KOPT-K1 (cell line): ENCODE data around the gene PMEPA1.

Experiments
- H3K27ac ChIP-seq: fragments of 200-600 bp; sonication (generic); 2 replicates; pipeline ENCODE4 v1.5.1; 2016; ENCODE audit warnings: antibody characterized with exemption, mild to moderate bottlenecking, low read depth, low read length; ENCODE audit not compliant: poor library complexity, severe bottlenecking
- H3K36me3 ChIP-seq: fragments of 200-600 bp; sonication (generic); 2 replicates; pipeline ENCODE4 v1.5.1; 2017; ENCODE audit warnings: antibody characterized with exemption, mild to moderate bottlenecking, low read length, moderate library complexity; ENCODE audit not compliant: insufficient read depth
- H3K9me3 ChIP-seq: fragments of 200-600 bp; sonication (generic); 2 replicates; pipeline ENCODE4 v1.5.1; 2017; ENCODE audit warnings: antibody characterized with exemption, low read length, mild to moderate bottlenecking; ENCODE audit not compliant: insufficient read depth, poor library complexity, severe bottlenecking

The PMEPA1 gene

GRCh38 chr20:57696401-57696961, 13.3 kb downstream of the PMEPA1 start:
- Histone ChIP-seq H3K36me3 (peaks cover 12% of the 10 kb centered on the region), H3K9me3 (no peaks in the 10 kb centered on the region), H3K27ac (no peak overlapping the region)

- H3K27ac ChIP-seq: no peak overlapping the region
- H3K36me3 ChIP-seq: peaks cover 14% of the 10 kb centered on the region
- no peaks in the 10 kb centered on the region for H3K9me3 ChIP-seq
Measured at GRCh38 chr20:57695940-57696339, 13.9 kb downstream of the PMEPA1 start.

GRCh38 chr20:57695012-57695411, 14.8 kb downstream of the PMEPA1 start:
- no peak overlapping the region for H3K27ac ChIP-seq
- no peaks in the 10 kb centered on the region for H3K9me3 ChIP-seq
- peaks cover 18% of the 10 kb centered on the region for H3K36me3 ChIP-seq

- Histone ChIP-seq H3K27ac (no peak overlapping the region), H3K9me3 (no peaks in the 10 kb centered on the region), H3K36me3 (peaks cover 19% of the 10 kb centered on the region)
Measured at GRCh38 chr20:57694481-57694880, 15.3 kb downstream of the PMEPA1 start.

GRCh38 chr20:57693670-57694329, 16.0 kb downstream of the PMEPA1 start:
- no peaks in the 10 kb centered on the region for H3K9me3 ChIP-seq
- peaks cover 18% of the 10 kb centered on the region for H3K36me3 ChIP-seq
- no peak overlapping the region for H3K27ac ChIP-seq

GRCh38 chr20:57693002-57693582, 16.7 kb downstream of the PMEPA1 start:
- H3K27ac ChIP-seq: no peak overlapping the region

GRCh38 chr20:57692393-57692792, 17.4 kb downstream of the PMEPA1 start:
- Histone ChIP-seq H3K27ac (no peak overlapping the region), H3K36me3 (peaks cover 18% of the 10 kb centered on the region), H3K9me3 (no peaks in the 10 kb centered on the region)

More at GRCh38 chr20:57693002-57693582, 16.7 kb downstream of the PMEPA1 start:
- Histone ChIP-seq H3K9me3 (no peaks in the 10 kb centered on the region), H3K36me3 (peaks cover 18% of the 10 kb centered on the region)

- no peaks in the 10 kb centered on the region for H3K9me3 ChIP-seq
- H3K36me3 ChIP-seq: peaks cover 18% of the 10 kb centered on the region
- no peak overlapping the region for H3K27ac ChIP-seq
Measured at GRCh38 chr20:57691699-57692098, 18.1 kb downstream of the PMEPA1 start.

- H3K9me3 ChIP-seq: no peaks in the 10 kb centered on the region
- peaks cover 18% of the 10 kb centered on the region for H3K36me3 ChIP-seq
- no peak overlapping the region for H3K27ac ChIP-seq
Measured at GRCh38 chr20:57690525-57690924, 19.3 kb downstream of the PMEPA1 start.

GRCh38 chr20:57689745-57690481, 19.9 kb downstream of the PMEPA1 start:
- no peaks in the 10 kb centered on the region for H3K9me3 ChIP-seq
- H3K27ac ChIP-seq: no peak overlapping the region
- H3K36me3 ChIP-seq: peaks cover 18% of the 10 kb centered on the region

GRCh38 chr20:57688864-57689263, 21.0 kb downstream of the PMEPA1 start:
- Histone ChIP-seq H3K27ac (no peak overlapping the region), H3K9me3 (no peaks in the 10 kb centered on the region), H3K36me3 (peaks cover 18% of the 10 kb centered on the region; the same call in 1 of the 2 replicates)

GRCh38 chr20:57688295-57688694, 21.5 kb downstream of the PMEPA1 start:
- peaks cover 18% of the 10 kb centered on the region; the same call in 1 of the 2 replicates for H3K36me3 ChIP-seq
- no peaks in the 10 kb centered on the region for H3K9me3 ChIP-seq
- no peak overlapping the region for H3K27ac ChIP-seq

GRCh38 chr20:57686931-57687652, 22.7 kb downstream of the PMEPA1 start:
- Histone ChIP-seq H3K9me3 (no peaks in the 10 kb centered on the region), H3K36me3 (peaks cover 18% of the 10 kb centered on the region; the same call in 1 of the 2 replicates), H3K27ac (no peak overlapping the region)

GRCh38 chr20:57685146-57685758, 24.6 kb downstream of the PMEPA1 start:
- no peaks in the 10 kb centered on the region for H3K9me3 ChIP-seq
- peaks cover 10% of the 10 kb centered on the region; the same call in 1 of the 2 replicates for H3K36me3 ChIP-seq
- H3K27ac ChIP-seq: no peak overlapping the region
